Measurements from ENCODE around the gene CROCC2.

CROCC2 gene

GRCh38 chr2:241003830-241004564 is 97.9 kb downstream of the CROCC2 start:
- no peak for DNase-seq

GRCh38 chr2:241005569-241005968 is 99.4 kb downstream of the CROCC2 start:
- no peak for DNase-seq

GRCh38 chr2:241006412-241006811 is 100.3 kb downstream of the CROCC2 start:
- no peak for DNase-seq

- DNase-seq = no peak
Observed at GRCh38 chr2:241007111-241007510, 101.0 kb downstream of the CROCC2 start.

- DNase-seq = no peak
Observed at GRCh38 chr2:241007880-241008710, 102.0 kb downstream of the CROCC2 start.

GRCh38 chr2:241008711-241009121 is 102.6 kb downstream of the CROCC2 start:
- no peak for DNase-seq

GRCh38 chr2:241009191-241009590 is 103.1 kb downstream of the CROCC2 start:
- no peak for DNase-seq

GRCh38 chr2:241009601-241010530 is 103.7 kb downstream of the CROCC2 start:
- peak; percentile 18 for DNase-seq

GRCh38 chr2:241010531-241011295 is 104.6 kb downstream of the CROCC2 start:
- DNase-seq = no peak

GRCh38 chr2:241011296-241011600 is 105.1 kb downstream of the CROCC2 start:
- DNase-seq = no peak

- DNase-seq = no peak
Observed at GRCh38 chr2:241011751-241012510, 105.8 kb downstream of the CROCC2 start.

- no peak for DNase-seq
Observed at GRCh38 chr2:241014224-241014623, 108.1 kb downstream of the CROCC2 start.

- no peak for DNase-seq
Observed at GRCh38 chr2:241014764-241015163, 108.6 kb downstream of the CROCC2 start.

GRCh38 chr2:241015439-241015838 is 109.3 kb downstream of the CROCC2 start:
- DNase-seq = no peak

- no peak for DNase-seq
Observed at GRCh38 chr2:241017228-241017940, 111.2 kb downstream of the CROCC2 start.

- DNase-seq = no peak
Observed at GRCh38 chr2:241018051-241018891, 112.1 kb downstream of the CROCC2 start.

GRCh38 chr2:241019441-241020139 is 113.5 kb downstream of the CROCC2 start:
- DNase-seq = no peak

- DNase-seq = no peak
Observed at GRCh38 chr2:241020201-241020600, 114.1 kb downstream of the CROCC2 start.

GRCh38 chr2:241020629-241021190 is 114.6 kb downstream of the CROCC2 start:
- no peak for DNase-seq
